Stimulated activated CD4-positive, alpha-beta T cell treated with anti-CD3 and anti-CD28 coated beads, Interleukin-12 subunit alpha, Interleukin-12 subunit beta, amount 100 ng/mL, for 48 hours (primary cell): Measurements from ENCODE around the gene CORT.
"Not testable (repeated sequence)": the region's sequence is repeated elsewhere in the genome, so short reads cannot be mapped to it uniquely, and the experiment has no call there.

ENCODE experiments used
- DNase-seq, 3 donors: peaks; one replicate each; pipeline ENCODE4 v3.0.0-alpha.2; 2020; ENCODE audit warnings: low read depth in 2 of 3, low spot score in 1 of 3

Gene CORT

GRCh38 chr1:10449751-10450150, at the start of gene CORT:
Gene CORT (plus strand): TSS chr1:10450031. CDS start chr1:10450224, 193 bp downstream.
- no peak for DNase-seq

- no peak for DNase-seq
These were observed 48.5 kb upstream of the CORT start for GRCh38 chr1:10401281-10401680.

- no peak for DNase-seq
These were observed 47.0 kb upstream of the CORT start for GRCh38 chr1:10402729-10403274.

GRCh38 chr1:10407201-10407600, 42.6 kb upstream of the CORT start:
- no peak for DNase-seq

GRCh38 chr1:10415211-10415930, 34.5 kb upstream of the CORT start:
- DNase-seq, result no peak

- not testable (repeated sequence) for DNase-seq
These were observed 33.9 kb upstream of the CORT start for GRCh38 chr1:10415967-10416366.

GRCh38 chr1:10418741-10419140, 31.1 kb upstream of the CORT start:
- DNase-seq, result not testable (repeated sequence)

- no peak for DNase-seq
These were observed 30.5 kb upstream of the CORT start for GRCh38 chr1:10419351-10419750.

- no peak for DNase-seq
These were observed 28.2 kb upstream of the CORT start for GRCh38 chr1:10421637-10422036.

- DNase-seq, result no peak
These were observed 25.8 kb upstream of the CORT start for GRCh38 chr1:10424034-10424433.

- no peak for DNase-seq
These were observed 25.2 kb upstream of the CORT start for GRCh38 chr1:10424651-10425050.

GRCh38 chr1:10425826-10426534, 23.9 kb upstream of the CORT start:
- not testable (repeated sequence) for DNase-seq

GRCh38 chr1:10426535-10426848, 23.3 kb upstream of the CORT start:
- not testable (repeated sequence) for DNase-seq

GRCh38 chr1:10428984-10429383, 20.8 kb upstream of the CORT start:
- no peak for DNase-seq

- peak; percentile 4 to 22 (median 9) for DNase-seq
These were observed 20.0 kb upstream of the CORT start for GRCh38 chr1:10429868-10430215.

- DNase-seq, result peak; percentile 85 to 88 (median 86)
These were observed 19.4 kb upstream of the CORT start, which contains the start of gene CENPS for GRCh38 chr1:10430216-10431069. Gene CENPS (plus strand): TSS chr1:10430433. CDS start chr1:10430518, 85 bp downstream.

GRCh38 chr1:10431070-10431730, 18.6 kb upstream of the CORT start:
- DNase-seq, result peak in 2 of 3 donors; percentile 6 to 9

GRCh38 chr1:10432910-10433700, 16.7 kb upstream of the CORT start:
- no peak for DNase-seq

- no peak for DNase-seq
These were observed 16.0 kb upstream of the CORT start for GRCh38 chr1:10433790-10434189.

GRCh38 chr1:10434590-10434989, 15.2 kb upstream of the CORT start:
- no peak for DNase-seq
